NCI-H128 (cell line): ENCODE data around the gene LSM5.
A peak's percentile ranks its signal among the peaks of the same experiment; 100 is the strongest.

ENCODE experiments used
- DNase-seq: peaks from one replicate; lab custom pipeline; 2025; ENCODE audit not compliant: unreplicated experiment; lab: John Stamatoyannopoulos, UW

The LSM5 gene

GRCh38 chr7:32462977-32463376 lies 27.2 kb downstream of the LSM5 start:
- peak; percentile 14 for DNase-seq

GRCh38 chr7:32462451-32462850 lies 27.7 kb downstream of the LSM5 start:
- DNase-seq = no peak

- DNase-seq = no peak
Observed at GRCh38 chr7:32461484-32461883, 28.7 kb downstream of the LSM5 start.

GRCh38 chr7:32459788-32460187 lies 30.4 kb downstream of the LSM5 start:
- DNase-seq = no peak

DNA sequence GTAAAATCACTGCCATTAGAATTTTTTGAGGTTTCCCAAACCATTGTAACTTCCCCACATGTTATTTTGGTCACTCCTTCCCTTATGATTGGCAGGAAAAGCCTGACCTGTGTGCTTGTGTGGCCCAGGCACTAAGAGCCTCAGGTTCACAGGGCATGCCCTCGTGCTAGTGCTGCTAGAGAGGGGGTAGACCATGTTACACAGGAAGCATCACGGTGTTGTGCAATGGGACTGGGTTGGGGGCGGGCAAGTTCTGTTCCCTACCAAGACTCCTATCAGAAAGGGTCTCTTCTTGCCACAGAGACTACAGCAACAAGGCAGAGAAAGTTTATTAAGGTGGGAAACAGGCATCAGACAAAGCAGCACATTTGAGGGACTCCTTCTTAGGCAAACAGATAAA lies 32.2 kb downstream of the LSM5 start:
- no peak for DNase-seq

- DNase-seq = no peak
Observed at GRCh38 chr7:32453341-32454011, 36.7 kb downstream of the LSM5 start.

DNA sequence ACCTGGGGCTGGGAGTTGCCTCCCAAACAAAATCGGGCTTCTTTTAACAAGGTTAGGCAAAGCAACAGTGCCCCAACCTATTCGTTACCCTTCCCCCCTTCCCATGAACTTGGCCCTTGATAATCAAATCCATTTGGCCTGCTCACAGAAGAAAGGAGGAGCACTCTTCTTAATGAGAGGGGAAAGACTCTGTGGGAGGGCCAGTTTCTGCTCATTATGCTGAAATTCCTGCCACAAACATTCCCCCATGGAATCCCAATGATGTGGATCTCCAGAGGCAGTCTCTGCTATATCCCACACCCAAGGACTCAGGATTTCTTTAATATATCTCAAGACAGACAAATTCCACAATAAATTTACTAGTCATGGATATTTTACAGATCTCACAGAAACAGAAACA lies 43.0 kb downstream of the LSM5 start:
- DNase-seq = no peak

- no peak for DNase-seq
Observed at GRCh38 chr7:32436146-32436928, 53.8 kb downstream of the LSM5 start.
